ENCODE data around the gene ANKRD42.

- TF ChIP-seq, protein P1, sequence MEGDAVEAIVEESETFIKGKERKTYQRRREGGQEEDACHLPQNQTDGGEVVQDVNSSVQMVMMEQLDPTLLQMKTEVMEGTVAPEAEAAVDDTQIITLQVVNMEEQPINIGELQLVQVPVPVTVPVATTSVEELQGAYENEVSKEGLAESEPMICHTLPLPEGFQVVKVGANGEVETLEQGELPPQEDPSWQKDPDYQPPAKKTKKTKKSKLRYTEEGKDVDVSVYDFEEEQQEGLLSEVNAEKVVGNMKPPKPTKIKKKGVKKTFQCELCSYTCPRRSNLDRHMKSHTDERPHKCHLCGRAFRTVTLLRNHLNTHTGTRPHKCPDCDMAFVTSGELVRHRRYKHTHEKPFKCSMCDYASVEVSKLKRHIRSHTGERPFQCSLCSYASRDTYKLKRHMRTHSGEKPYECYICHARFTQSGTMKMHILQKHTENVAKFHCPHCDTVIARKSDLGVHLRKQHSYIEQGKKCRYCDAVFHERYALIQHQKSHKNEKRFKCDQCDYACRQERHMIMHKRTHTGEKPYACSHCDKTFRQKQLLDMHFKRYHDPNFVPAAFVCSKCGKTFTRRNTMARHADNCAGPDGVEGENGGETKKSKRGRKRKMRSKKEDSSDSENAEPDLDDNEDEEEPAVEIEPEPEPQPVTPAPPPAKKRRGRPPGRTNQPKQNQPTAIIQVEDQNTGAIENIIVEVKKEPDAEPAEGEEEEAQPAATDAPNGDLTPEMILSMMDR (conservative IDR thresholded peaks at IDR 0.05; ENCODE audit: low read depth, low read length) = no peak
- TF ChIP-seq EZH2 (IDR thresholded peaks at IDR 0.05; ENCODE audit: borderline replicate concordance, low read depth, low read length, poor library complexity, severe bottlenecking) = no peak
These were observed 58.8 kb downstream of the ANKRD42 start for GRCh38 chr11:83252266-83252665.

Data from A673 (cell line).